ENCODE results near the gene CACNA1I. TPM values are rescaled to one million over a fixed set of nuclear protein-coding genes. Genes with fewer than 3 reads are reported as not detected.

CACNA1I gene
- total and polyA plus RNA-seq, 2 donors (not counting 3 experiments of a cell fraction or from before 2014, with no cell fraction given): not detected

DNA sequence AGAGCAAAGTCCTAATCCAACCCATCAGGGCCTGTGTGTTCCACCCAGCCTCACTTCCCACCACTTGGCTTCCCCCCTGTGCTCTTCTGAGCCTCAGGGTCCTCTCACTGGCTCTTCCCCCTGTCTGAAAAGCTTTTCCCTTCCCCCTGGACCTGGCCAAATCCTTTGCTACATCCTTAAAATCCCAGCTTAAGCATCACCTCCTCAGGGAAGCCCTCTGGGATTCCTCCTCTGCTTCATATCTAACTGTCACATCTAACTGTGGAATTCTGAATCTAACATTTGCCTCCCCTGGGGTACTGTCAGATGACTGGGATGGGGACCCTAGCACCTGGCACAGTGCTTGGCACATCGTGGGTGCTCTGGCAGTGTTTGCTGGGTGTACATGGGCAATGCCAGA, 985 bp downstream of the CACNA1I start:
- Histone ChIP-seq H3K79me2 (ENCODE audit: control insufficient read depth, insufficient read depth, low read length) (no peaks in the 10 kb centered on the region), H3K4me1 (ENCODE audit: control insufficient read depth, extremely low read depth, insufficient read depth, low read length) (peaks cover 9% of the 10 kb centered on the region), H3K27me3 (ENCODE audit: control insufficient read depth in 2 of 2, insufficient read depth in 2 of 2, low read length in 2 of 2) (no peaks in the 10 kb centered on the region), H3K27ac (ENCODE audit: insufficient read depth, low read depth, low read length) (no peak overlapping the region), H4K20me1 (replicated peaks; ENCODE audit: control insufficient read depth, extremely low read depth, insufficient read depth, low read length) (no peaks in the 10 kb centered on the region), H3K4me3 (replicated peaks in 1 of 3; ENCODE audit: insufficient read depth in 1 of 3, low read depth in 1 of 3, low read length in 3 of 3) (no peak overlapping the region), H3K36me3 (ENCODE audit: control insufficient read depth in 2 of 2, extremely low read depth in 1 of 2, insufficient read depth in 2 of 2, low read length in 2 of 2) (no peaks in the 10 kb centered on the region), H2AFZ (ENCODE audit: low read depth, low read length) (no peak overlapping the region), H3K9ac (replicated peaks; ENCODE audit: extremely low read depth, insufficient read depth, low read length) (no peak overlapping the region), H3K9me1 (replicated peaks; ENCODE audit: control insufficient read depth, extremely low read depth, insufficient read depth, low read length) (no peaks in the 10 kb centered on the region), H3K9me3 (replicated peaks; ENCODE audit: control insufficient read depth, insufficient read depth, low read length) (no peaks in the 10 kb centered on the region), H3K4me2 (ENCODE audit: insufficient read depth, low read length) (no peak overlapping the region)
- dilution Hi-C loops (cut with MboI; ENCODE audit: extremely low pct_ligation_motif_present, low sequenced_read_pairs) (loop anchor here (25.0 kb wide), 1 partner anchor 441 kb away; no protein-coding TSS in a partner anchor), intact Hi-C loops (cut with micrococcal nuclease) (loop anchor here (10.0 kb wide), 1 partner anchor 93 kb away; no protein-coding TSS in a partner anchor)
- no peak for FAIRE-seq
- no peak for DNase-seq (ENCODE audit: low read depth, low spot score)
- ChIA-PET POLR2A (no interaction called here), CTCF (interaction anchor here (1.3 kb wide), 1 partner anchor 16 kb away, joined by 3 read pairs; no protein-coding TSS in a partner anchor)
- BruUV-seq (replicated peaks): no TSS peak
- TF ChIP-seq POLR2A (IDR thresholded peaks at IDR 0.05; ENCODE audit: low read depth, low read length): no peak
- TF ChIP-seq, protein P1, sequence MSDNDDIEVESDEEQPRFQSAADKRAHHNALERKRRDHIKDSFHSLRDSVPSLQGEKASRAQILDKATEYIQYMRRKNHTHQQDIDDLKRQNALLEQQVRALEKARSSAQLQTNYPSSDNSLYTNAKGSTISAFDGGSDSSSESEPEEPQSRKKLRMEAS (IDR thresholded peaks at IDR 0.05; ENCODE audit: insufficient read depth, insufficient read length): no peak
- TF ChIP-seq GATA2 (IDR thresholded peaks at IDR 0.05; ENCODE audit: insufficient read depth, insufficient read length, low read depth, low read length): no peak
- no peak for TF ChIP-seq MYC (IDR thresholded peaks at IDR 0.05; ENCODE audit: low read depth, low read length)
- no peak for TF ChIP-seq EZH2 (IDR thresholded peaks at IDR 0.05; ENCODE audit: borderline replicate concordance, low read depth, low read length, severe bottlenecking)
- no peak for TF ChIP-seq JUN (IDR thresholded peaks at IDR 0.05; ENCODE audit: borderline replicate concordance, insufficient read depth, insufficient read length, low read depth)
- no peak for TF ChIP-seq CTCF (IDR thresholded peaks at IDR 0.05; ENCODE audit: extremely low read depth in 1 of 2, insufficient read depth in 1 of 2, low read depth in 1 of 2, low read length in 2 of 2)
- TF ChIP-seq FOS (IDR thresholded peaks at IDR 0.05; ENCODE audit: borderline replicate concordance, insufficient read depth, low read length): no peak
- no peak for TF ChIP-seq POLR2AphosphoS5 (IDR thresholded peaks at IDR 0.05; ENCODE audit: insufficient read depth, low read depth, low read length)
